HFF-Myc (cell line): ENCODE measurements around the gene AGPAT4.

Source experiments
- DNase-seq: peaks from one replicate; pipeline ENCODE4 v3.0.0-alpha.2; 2011; ENCODE audit warnings: low read depth; ENCODE audit errors: extremely low read depth
- H3K4me3 ChIP-seq: replicated peaks from 2 replicates; pipeline ENCODE4 v1.5.1; 2011; ENCODE audit warnings: low read depth, mild to moderate bottlenecking, control low read depth, low read length
- TF ChIP-seq, protein P1 (sequence below): IDR thresholded peaks from 2 replicates; pipeline ENCODE4 v1.5.1; 2012; ENCODE audit warnings: mild to moderate bottlenecking, low read depth, low read length, control low read depth; ENCODE audit errors: missing control alignments

Gene AGPAT4

DNA sequence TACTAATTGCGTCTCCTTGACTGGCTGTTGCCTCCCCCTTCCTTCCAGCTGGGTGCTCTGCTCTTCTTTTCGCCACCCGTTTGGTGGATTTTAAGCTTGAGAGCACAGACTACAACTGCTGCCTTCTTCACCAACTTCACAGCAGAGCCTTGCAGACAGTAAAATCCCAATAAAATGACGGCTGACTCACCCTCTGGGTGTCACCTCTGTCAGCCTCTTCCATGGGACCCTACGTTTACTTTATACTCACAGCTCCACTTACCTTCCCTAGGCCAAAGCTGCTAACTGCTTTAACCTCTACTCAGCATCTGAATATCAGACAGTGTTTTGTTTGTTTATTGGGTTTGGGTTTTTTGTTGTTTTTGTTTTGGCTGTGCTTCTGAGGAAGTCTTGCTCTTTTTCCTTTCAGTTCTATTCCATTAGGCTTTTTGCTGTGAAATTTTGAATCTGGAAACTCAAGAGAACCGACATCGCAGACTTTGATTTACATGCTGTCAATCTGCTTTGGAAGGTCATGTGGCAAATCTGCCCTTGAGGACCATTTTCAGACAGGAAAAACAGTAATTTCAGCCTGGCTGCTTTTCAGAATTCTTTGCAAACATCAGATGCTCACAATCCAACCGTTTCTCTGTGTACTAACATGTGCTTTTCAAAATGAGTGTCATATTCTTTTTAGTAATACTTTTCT lies 2.4 kb downstream of the AGPAT4 start:
- TF ChIP-seq, protein P1, sequence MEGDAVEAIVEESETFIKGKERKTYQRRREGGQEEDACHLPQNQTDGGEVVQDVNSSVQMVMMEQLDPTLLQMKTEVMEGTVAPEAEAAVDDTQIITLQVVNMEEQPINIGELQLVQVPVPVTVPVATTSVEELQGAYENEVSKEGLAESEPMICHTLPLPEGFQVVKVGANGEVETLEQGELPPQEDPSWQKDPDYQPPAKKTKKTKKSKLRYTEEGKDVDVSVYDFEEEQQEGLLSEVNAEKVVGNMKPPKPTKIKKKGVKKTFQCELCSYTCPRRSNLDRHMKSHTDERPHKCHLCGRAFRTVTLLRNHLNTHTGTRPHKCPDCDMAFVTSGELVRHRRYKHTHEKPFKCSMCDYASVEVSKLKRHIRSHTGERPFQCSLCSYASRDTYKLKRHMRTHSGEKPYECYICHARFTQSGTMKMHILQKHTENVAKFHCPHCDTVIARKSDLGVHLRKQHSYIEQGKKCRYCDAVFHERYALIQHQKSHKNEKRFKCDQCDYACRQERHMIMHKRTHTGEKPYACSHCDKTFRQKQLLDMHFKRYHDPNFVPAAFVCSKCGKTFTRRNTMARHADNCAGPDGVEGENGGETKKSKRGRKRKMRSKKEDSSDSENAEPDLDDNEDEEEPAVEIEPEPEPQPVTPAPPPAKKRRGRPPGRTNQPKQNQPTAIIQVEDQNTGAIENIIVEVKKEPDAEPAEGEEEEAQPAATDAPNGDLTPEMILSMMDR: no peak
- no peak for DNase-seq
- H3K4me3 ChIP-seq: no peak overlapping the region

DNA sequence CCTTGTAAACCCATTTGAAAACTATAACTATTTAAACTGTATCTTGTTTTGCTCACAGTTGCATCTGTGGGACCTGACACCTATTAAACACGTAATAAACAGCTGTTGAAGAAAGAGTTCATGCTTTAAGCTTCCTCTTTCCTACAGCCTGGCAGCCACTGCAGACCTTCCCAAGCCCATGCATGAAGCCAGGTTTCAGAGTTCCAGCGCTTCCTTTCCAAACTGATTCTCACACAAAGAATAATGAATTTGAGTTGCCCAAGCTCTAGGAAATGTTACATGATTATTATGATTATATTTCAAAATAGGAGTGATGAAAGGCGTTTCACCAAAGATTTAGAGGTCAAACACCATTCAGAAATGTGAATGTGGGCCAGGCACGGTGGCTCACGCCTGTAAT lies 3.7 kb downstream of the AGPAT4 start:
- TF ChIP-seq, protein P1: no peak
- no peak overlapping the region for H3K4me3 ChIP-seq
- DNase-seq: no peak

DNA sequence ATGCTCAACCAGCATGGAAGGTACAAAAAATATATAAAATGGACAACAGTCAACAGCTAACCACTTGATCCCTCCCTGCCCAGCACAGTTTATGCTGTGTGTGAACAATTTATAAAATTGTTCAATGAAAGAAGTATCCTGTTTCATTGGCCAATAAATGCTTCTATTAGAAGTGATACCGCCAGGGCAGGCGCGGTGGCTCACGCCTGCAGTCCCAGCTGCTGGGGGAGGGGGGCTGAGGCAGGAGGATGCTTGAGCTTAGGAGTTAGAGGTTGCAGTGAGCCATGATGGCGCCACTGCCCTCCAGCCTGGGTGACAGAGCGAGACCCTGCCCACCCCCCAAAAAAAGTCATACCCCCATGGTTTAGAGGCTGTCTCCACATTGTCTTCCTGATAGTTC lies 4.6 kb downstream of the AGPAT4 start:
- no peak overlapping the region for H3K4me3 ChIP-seq
- TF ChIP-seq, protein P1: no peak
- no peak for DNase-seq

DNA sequence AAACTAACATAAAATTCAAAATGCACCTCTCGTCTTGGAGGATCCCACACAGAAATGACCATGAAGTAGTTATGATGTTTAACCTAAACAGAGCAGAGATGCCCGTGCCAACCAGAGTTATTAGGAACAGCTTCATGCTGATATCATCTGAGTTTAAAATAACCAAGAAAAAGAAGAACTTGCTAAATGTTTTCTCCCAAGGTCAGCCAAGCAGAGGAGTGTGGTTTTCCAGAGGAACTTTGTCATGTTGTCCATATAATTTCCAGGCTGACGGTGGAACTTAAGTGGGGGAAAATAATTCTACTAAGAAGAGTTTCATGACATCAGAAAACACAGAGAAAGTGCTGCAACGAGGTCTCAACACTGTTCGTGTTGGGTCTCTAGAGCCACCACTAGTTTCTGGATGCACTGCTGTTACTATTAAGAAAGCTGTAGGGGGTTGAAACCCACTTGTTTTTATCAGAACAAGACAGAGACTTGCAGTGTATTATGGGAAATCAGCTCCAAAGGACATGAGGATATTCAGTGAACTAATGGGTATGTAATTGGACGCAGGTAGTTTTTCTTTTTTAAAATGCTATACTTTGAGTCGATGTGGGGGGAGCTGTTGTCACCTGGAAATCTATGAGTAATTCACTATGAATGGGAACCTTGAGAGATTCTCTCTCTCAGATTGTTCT lies 5.2 kb downstream of the AGPAT4 start:
- DNase-seq: no peak
- no peak overlapping the region for H3K4me3 ChIP-seq
- TF ChIP-seq, protein P1: no peak

DNA sequence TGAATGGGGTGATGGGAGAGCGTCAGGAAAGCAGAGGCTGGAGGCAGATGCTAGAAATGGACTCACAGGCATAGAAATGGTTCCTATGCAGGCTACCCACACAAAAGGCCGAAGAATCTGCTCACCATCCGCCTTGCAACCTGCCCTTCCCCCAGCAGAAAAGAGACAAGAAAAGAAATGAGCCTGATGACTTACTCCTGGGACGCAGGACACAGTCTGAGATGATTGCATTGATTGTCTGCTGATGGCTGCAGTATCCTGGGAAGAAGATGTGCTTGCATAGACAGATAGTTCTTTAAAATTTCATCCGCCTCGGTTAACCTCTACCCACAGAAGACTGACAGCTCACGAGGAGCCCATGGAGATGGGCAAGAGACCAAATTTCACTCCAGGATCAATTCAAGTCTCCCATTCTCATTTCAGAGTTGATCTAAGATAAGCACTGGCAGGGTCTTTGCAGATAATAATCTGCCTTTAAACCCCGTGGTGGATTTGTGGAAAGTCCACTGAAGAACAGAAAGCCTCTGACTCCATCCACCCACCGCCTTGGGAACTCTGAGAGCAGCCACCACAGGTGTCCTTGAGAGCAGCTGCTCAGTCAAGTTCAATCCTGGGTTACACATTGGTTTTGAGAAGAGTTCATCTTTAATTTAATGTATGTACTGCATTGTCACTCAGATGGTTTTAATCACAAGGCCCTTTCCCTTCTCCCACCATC lies 7.2 kb downstream of the AGPAT4 start:
- H3K4me3 ChIP-seq: no peak overlapping the region
- TF ChIP-seq, protein P1: no peak

DNA sequence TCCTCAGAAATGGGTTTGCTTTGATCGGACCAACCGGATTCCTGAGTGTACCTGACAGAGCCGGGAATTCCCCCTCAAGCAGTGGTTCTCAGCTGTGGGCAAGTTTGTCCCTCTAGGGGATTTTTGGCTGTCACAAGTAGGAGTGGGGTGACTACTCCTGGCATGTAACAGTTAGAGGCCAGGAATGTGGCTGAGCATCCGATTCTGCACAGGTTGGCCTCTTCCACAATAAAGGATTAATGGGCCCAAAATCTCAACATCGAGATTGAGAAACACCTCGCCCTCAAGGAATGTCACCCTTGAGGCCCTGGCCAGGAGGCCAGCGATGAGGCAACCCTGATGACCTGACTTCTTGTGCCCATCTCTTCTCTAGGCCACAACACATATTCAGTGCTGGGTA lies 7.9 kb downstream of the AGPAT4 start:
- TF ChIP-seq, protein P1: no peak
- H3K4me3 ChIP-seq: no peak overlapping the region
- DNase-seq: no peak

More for the DNA sequence above, 7.2 kb downstream of the AGPAT4 start:
- DNase-seq: no peak
